HEK293 (cell line): ENCODE data around the gene NUB1.

ENCODE experiments used
- HOXC10 ChIP-seq: sonication (generic); formaldehyde crosslinking; IDR thresholded peaks from 2 replicates; pipeline ENCODE4 v1.8.1; 2023; ENCODE audit warnings: mild to moderate bottlenecking, missing genetic modification reagents
- SALL2 ChIP-seq: fragments of 450-650 bp; formaldehyde crosslinking; IDR thresholded peaks from 2 replicates; pipeline ENCODE4 v1.5.0; 2017; ENCODE audit warnings: missing biosample characterization, mild to moderate bottlenecking, missing genetic modification characterization, borderline replicate concordance
- SP2 ChIP-seq: fragments of 450-650 bp; formaldehyde crosslinking; IDR thresholded peaks from 2 replicates; pipeline ENCODE4 v1.5.1; 2016; ENCODE audit warnings: missing biosample characterization, missing genetic modification characterization
- TCF7L2 ChIP-seq: IDR thresholded peaks from 2 replicates; pipeline ENCODE4 v1.6.1; 2011; ENCODE audit warnings: low read depth, mild to moderate bottlenecking, inconsistent platforms, low read length, moderate library complexity, borderline replicate concordance
- ZNF138 ChIP-seq: fragments of 450-650 bp; formaldehyde crosslinking; IDR thresholded peaks from 2 replicates; pipeline ENCODE4 v1.5.1; 2016; ENCODE audit warnings: missing biosample characterization, missing genetic modification characterization, borderline replicate concordance
- TF ChIP-seq, protein P1 (sequence below): fragments of 450-650 bp; formaldehyde crosslinking; IDR thresholded peaks from 2 replicates; pipeline ENCODE4 v1.5.1; 2016; ENCODE audit warnings: missing biosample characterization, missing genetic modification characterization
- TF ChIP-seq, protein P2 (sequence below): fragments of 450-650 bp; formaldehyde crosslinking; IDR thresholded peaks from 2 replicates; pipeline ENCODE4 v1.5.1; 2016; ENCODE audit warnings: missing biosample characterization, missing genetic modification characterization
- TF ChIP-seq, protein P3 (sequence below): fragments of 450-650 bp; formaldehyde crosslinking; IDR thresholded peaks from 2 replicates; pipeline ENCODE4 v1.5.1; 2016; ENCODE audit warnings: missing biosample characterization, missing genetic modification characterization
- TF ChIP-seq, protein P4 (sequence below): fragments of 450-650 bp; formaldehyde crosslinking; conservative IDR thresholded peaks from 2 replicates; pipeline ENCODE4 v1.5.1; 2016; ENCODE audit warnings: low read depth, missing biosample characterization, missing genetic modification characterization
- TF ChIP-seq, protein P5 (sequence below): fragments of 450-650 bp; formaldehyde crosslinking; IDR thresholded peaks from 2 replicates; pipeline ENCODE4 v1.5.1; 2016; ENCODE audit warnings: missing biosample characterization, missing genetic modification characterization, low read depth

DNA sequence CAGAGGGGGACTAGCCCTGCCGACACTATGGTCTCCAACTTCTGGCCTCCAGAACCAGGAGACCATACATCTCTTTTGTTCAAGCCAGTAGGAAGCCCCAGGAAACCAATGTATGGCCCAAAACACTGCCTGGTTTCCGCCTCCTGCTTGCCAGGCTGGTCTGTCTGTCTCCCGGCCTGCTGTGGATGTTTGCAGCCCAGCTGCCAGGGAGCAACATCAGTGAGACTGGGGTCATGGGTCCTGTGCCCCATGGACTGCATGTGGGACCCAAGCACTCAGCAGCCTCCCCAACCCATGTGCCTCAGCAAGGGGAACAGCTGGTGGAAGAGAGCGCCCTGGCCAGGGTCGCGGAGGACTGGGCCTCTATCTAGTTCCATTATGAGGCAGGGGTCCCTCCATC, 33.4 kb upstream of the NUB1 start:
- TF ChIP-seq, protein P1, sequence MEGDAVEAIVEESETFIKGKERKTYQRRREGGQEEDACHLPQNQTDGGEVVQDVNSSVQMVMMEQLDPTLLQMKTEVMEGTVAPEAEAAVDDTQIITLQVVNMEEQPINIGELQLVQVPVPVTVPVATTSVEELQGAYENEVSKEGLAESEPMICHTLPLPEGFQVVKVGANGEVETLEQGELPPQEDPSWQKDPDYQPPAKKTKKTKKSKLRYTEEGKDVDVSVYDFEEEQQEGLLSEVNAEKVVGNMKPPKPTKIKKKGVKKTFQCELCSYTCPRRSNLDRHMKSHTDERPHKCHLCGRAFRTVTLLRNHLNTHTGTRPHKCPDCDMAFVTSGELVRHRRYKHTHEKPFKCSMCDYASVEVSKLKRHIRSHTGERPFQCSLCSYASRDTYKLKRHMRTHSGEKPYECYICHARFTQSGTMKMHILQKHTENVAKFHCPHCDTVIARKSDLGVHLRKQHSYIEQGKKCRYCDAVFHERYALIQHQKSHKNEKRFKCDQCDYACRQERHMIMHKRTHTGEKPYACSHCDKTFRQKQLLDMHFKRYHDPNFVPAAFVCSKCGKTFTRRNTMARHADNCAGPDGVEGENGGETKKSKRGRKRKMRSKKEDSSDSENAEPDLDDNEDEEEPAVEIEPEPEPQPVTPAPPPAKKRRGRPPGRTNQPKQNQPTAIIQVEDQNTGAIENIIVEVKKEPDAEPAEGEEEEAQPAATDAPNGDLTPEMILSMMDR: no peak
- TF ChIP-seq SALL2 (tag by site-specific recombination) (no peak), ZNF138 (tag by site-specific recombination) (no peak), SP2 (tag by site-specific recombination) (no peak), HOXC10 (CRISPR knock-in tag) (no peak), TCF7L2 (no peak)
- TF ChIP-seq, protein P2, sequence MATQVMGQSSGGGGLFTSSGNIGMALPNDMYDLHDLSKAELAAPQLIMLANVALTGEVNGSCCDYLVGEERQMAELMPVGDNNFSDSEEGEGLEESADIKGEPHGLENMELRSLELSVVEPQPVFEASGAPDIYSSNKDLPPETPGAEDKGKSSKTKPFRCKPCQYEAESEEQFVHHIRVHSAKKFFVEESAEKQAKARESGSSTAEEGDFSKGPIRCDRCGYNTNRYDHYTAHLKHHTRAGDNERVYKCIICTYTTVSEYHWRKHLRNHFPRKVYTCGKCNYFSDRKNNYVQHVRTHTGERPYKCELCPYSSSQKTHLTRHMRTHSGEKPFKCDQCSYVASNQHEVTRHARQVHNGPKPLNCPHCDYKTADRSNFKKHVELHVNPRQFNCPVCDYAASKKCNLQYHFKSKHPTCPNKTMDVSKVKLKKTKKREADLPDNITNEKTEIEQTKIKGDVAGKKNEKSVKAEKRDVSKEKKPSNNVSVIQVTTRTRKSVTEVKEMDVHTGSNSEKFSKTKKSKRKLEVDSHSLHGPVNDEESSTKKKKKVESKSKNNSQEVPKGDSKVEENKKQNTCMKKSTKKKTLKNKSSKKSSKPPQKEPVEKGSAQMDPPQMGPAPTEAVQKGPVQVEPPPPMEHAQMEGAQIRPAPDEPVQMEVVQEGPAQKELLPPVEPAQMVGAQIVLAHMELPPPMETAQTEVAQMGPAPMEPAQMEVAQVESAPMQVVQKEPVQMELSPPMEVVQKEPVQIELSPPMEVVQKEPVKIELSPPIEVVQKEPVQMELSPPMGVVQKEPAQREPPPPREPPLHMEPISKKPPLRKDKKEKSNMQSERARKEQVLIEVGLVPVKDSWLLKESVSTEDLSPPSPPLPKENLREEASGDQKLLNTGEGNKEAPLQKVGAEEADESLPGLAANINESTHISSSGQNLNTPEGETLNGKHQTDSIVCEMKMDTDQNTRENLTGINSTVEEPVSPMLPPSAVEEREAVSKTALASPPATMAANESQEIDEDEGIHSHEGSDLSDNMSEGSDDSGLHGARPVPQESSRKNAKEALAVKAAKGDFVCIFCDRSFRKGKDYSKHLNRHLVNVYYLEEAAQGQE (tag by site-specific recombination): no peak
- TF ChIP-seq, protein P3, sequence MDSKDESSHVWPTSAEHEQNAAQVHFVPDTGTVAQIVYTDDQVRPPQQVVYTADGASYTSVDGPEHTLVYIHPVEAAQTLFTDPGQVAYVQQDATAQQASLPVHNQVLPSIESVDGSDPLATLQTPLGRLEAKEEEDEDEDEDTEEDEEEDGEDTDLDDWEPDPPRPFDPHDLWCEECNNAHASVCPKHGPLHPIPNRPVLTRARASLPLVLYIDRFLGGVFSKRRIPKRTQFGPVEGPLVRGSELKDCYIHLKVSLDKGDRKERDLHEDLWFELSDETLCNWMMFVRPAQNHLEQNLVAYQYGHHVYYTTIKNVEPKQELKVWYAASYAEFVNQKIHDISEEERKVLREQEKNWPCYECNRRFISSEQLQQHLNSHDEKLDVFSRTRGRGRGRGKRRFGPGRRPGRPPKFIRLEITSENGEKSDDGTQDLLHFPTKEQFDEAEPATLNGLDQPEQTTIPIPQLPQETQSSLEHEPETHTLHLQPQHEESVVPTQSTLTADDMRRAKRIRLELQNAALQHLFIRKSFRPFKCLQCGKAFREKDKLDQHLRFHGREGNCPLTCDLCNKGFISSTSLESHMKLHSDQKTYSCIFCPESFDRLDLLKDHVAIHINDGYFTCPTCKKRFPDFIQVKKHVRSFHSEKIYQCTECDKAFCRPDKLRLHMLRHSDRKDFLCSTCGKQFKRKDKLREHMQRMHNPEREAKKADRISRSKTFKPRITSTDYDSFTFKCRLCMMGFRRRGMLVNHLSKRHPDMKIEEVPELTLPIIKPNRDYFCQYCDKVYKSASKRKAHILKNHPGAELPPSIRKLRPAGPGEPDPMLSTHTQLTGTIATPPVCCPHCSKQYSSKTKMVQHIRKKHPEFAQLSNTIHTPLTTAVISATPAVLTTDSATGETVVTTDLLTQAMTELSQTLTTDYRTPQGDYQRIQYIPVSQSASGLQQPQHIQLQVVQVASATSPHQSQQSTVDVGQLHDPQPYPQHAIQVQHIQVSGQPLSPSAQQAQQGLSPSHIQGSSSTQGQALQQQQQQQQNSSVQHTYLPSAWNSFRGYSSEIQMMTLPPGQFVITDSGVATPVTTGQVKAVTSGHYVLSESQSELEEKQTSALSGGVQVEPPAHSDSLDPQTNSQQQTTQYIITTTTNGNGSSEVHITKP (tag by site-specific recombination): no peak
- TF ChIP-seq, protein P4, sequence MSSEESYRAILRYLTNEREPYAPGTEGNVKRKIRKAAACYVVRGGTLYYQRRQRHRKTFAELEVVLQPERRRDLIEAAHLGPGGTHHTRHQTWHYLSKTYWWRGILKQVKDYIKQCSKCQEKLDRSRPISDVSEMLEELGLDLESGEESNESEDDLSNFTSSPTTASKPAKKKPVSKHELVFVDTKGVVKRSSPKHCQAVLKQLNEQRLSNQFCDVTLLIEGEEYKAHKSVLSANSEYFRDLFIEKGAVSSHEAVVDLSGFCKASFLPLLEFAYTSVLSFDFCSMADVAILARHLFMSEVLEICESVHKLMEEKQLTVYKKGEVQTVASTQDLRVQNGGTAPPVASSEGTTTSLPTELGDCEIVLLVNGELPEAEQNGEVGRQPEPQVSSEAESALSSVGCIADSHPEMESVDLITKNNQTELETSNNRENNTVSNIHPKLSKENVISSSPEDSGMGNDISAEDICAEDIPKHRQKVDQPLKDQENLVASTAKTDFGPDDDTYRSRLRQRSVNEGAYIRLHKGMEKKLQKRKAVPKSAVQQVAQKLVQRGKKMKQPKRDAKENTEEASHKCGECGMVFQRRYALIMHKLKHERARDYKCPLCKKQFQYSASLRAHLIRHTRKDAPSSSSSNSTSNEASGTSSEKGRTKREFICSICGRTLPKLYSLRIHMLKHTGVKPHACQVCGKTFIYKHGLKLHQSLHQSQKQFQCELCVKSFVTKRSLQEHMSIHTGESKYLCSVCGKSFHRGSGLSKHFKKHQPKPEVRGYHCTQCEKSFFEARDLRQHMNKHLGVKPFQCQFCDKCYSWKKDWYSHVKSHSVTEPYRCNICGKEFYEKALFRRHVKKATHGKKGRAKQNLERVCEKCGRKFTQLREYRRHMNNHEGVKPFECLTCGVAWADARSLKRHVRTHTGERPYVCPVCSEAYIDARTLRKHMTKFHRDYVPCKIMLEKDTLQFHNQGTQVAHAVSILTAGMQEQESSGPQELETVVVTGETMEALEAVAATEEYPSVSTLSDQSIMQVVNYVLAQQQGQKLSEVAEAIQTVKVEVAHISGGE (tag by site-specific recombination): no peak
- TF ChIP-seq, protein P5, sequence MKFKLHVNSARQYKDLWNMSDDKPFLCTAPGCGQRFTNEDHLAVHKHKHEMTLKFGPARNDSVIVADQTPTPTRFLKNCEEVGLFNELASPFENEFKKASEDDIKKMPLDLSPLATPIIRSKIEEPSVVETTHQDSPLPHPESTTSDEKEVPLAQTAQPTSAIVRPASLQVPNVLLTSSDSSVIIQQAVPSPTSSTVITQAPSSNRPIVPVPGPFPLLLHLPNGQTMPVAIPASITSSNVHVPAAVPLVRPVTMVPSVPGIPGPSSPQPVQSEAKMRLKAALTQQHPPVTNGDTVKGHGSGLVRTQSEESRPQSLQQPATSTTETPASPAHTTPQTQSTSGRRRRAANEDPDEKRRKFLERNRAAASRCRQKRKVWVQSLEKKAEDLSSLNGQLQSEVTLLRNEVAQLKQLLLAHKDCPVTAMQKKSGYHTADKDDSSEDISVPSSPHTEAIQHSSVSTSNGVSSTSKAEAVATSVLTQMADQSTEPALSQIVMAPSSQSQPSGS (tag by site-specific recombination): no peak
